ENCODE measurements around the gene ARHGAP24.

ARHGAP24 gene

DNA sequence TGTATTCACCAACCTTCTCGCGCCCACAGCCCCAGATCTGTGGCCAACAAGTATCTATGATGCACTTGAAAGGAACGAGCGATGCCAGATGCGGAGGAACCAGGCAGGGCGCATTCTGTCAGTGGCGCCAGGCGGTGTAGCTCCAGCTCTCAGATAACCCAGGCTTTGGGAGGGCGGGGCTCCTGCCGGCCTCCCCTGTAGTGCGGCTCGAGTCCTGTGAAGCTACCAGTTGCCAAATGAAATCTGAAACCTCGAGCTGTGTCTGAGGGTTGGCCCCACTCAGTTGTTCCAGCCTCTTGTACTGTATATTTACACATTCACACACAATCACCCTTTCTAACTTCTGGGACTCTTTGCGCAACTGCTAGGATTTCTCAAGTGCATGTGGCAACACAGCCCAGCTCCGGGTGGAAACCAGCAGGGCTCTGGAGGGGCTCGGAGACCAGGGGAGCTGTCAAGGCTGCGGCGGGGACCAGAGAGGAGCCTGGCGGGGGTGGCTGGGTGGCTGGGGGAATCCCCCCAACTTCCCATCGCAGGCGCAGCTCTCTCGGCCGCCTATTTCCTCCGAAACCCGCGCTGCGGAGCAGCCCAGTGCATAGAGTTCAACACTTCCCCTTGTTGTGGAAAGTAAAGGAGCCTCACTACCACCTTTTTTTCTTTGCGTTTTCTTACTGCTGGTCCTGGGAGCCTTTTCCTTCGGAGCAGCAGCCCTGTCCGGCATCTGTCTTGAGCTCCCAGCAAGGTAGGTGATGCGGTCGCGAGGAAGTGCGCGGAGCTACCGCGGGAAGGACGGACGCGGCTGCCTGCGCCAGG is at the start of gene ARHGAP24:
ARHGAP24 (plus strand) TSS at position 333 of the 813 bp plus-strand sequence.
- no peak for DNase-seq

DNA sequence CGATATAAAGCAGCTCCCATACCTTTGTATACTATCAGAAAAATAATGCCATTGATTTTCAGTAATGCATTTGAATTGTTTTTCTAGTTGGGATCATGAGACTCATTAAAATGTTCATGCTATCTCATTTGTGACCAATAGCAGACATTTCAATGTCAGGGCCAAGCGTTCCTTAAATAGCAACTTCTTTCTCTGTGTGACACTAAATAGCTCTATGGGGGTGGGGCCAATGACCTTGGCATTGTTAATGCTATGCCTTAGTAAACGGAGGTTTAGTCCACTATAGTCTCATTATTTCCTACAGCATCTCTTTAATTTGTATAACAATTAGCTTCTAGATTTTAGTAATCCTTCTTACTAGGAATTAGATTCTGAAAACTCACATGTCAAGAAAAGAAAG is 48.6 kb upstream of the ARHGAP24 start:
- no peak for DNase-seq

DNA sequence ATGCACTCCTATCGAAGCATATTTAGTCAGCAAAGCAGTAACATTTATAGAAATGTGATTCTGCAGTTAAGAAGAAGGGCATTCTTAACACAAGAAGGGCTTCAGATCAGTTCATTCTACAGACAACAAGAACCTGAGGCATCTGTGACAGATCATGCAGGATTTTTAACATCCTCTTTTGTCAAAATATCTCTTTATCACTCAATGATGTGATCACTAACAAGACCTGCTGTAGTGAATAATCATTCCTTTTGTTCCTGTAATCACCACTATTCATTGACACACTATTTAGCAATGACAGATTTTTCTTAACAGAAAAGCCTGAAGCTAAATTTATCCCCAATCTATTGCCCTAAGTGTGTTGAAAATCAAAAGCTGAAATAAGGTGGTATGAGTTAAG is 47.8 kb upstream of the ARHGAP24 start:
- DNase-seq, result no peak

DNA sequence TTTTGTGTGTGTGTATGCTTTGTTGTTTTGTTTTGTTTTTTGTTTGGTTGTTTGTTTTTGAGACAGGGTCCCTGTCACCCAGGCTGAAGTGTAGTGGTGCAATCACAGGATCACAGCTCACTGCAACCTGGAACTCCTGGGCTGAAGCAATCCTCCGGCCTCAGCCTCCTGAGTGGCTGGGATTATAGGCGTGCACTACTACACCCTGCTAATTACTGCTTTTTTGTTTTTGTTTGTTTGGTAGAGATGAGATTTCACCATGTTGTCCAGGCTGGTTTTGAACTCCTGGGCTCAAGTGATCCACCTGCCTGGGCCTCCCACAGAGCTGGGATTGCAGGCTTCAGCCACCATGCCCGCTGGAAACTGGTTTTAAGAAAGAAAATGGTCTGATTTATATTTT is 44.7 kb upstream of the ARHGAP24 start:
- no peak for DNase-seq

DNA sequence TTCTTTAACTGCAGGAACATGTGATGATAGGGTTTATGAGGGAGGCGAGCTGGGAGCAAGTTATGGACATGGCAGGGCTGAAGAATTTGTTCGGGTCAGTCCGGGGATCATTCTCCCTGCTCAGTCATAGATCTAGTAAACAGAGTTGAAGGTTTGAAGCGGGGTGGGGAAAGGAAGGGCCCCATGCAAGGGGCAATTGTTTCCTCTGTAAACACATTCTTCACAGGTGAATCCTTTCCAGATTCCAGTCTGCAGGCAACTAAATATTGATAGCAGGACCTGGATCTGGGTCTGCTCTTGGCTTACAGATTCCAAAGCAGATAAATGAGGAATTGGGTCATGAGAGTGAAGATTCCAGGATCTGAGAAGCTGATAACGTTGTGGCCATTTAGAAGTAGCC is 44.3 kb upstream of the ARHGAP24 start:
- DNase-seq, result no peak

DNA sequence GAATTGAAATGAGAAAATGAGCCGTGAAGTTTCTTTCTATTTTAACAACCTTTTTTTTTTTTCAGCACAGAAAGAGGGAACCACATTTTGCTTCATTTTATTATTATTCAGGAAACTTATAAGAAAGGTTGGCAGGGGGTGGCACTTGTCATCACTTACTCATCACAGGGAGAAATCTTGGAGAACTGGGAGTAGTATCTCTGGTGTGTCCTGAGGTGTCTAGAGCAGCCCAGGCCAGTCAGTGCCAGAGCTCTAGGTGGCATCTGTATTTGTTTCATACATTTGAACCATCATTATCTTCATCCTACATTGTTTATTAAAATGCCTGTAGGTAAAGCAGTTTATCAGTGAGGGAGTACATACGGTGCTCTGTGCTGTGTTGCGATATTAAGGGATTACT is 43.8 kb upstream of the ARHGAP24 start:
- DNase-seq, result no peak

DNA sequence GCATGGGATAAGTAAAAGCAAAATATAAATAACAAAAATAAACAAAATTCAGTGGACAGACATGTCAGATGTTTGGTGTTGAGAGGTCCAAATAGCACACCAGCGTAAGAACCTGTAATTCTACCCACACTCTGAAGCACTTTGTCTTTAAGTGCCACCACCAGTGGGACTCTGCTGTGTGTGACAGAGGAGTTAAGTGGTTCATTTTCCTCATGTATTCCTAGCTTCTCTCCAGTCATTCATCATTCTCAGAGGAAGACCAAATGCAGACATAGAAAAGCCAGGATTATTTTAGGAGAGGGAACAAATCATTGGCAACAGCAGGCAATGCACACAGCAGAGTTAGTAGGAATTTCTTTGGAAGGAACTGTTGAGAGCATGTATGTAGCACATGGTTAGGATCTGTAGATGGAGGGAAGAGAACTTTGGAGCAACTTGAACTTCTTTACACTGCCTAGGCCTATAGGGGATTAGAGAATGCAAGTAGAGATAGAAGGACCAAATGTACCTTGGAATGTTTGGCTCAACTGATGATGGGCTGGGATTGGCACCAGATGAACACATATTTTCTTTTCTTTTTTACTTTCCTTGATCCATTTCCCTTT is 43.0 kb upstream of the ARHGAP24 start:
- no peak for DNase-seq

DNA sequence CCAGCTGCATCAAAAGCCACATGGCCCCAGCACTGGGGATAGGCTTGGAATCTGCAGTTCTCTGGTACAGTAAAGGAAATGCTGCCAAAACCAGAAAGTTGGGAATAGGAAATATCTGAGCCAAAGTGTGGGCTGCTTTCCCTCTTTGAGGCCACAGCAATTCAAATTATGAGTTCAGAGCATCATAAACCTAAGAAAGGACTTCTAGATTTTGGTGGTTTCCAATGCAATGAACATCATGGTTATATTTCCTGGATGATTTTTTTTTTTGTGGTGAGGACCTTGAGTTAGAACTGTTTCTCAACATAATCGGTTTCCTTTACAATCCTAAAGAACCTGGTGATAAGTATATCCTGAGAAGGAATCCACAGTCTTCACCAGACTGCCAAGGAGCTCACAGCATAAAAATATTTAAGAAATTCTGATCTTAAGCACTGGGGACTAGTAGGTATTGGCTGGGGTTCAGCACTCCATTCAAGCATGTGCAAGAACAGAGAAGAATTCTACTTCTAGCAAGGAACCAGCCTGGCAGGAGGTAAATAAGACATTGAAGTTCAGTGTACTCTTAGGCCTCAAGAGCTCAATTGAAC is 29.8 kb upstream of the ARHGAP24 start:
- no peak for DNase-seq

DNA sequence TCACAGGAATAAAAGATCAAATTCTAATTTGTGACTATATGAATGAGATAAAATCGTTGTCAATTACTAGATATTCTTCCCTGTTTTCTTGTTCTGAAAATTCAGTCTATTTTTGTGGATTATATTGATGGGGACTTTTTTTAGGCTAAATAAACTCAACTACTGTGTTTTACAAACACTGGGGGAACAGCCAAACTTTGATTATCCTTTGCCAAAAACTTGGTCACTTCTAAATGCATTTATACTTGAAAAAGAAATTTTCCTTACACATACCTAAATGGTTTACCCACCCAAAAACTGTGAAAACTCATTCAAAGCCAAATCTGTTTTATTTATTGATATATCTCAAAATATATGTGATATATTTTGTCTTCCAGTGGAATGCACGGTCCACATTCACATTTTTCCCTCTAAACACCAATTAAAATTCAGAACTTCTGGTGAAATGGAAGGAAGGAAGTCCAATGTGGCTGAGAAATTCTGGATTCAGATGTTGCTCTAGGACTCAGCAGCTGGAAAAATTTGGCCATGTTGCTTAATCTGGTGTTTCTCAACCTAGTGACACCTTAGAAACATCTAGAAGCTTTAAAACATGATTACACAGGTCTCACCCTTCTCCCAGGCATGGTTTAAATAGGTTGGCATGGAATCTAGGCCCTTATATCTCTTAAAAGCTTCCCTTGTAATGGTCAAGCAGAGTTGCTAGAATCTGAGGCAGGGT is 28.6 kb upstream of the ARHGAP24 start:
- DNase-seq, result no peak

DNA sequence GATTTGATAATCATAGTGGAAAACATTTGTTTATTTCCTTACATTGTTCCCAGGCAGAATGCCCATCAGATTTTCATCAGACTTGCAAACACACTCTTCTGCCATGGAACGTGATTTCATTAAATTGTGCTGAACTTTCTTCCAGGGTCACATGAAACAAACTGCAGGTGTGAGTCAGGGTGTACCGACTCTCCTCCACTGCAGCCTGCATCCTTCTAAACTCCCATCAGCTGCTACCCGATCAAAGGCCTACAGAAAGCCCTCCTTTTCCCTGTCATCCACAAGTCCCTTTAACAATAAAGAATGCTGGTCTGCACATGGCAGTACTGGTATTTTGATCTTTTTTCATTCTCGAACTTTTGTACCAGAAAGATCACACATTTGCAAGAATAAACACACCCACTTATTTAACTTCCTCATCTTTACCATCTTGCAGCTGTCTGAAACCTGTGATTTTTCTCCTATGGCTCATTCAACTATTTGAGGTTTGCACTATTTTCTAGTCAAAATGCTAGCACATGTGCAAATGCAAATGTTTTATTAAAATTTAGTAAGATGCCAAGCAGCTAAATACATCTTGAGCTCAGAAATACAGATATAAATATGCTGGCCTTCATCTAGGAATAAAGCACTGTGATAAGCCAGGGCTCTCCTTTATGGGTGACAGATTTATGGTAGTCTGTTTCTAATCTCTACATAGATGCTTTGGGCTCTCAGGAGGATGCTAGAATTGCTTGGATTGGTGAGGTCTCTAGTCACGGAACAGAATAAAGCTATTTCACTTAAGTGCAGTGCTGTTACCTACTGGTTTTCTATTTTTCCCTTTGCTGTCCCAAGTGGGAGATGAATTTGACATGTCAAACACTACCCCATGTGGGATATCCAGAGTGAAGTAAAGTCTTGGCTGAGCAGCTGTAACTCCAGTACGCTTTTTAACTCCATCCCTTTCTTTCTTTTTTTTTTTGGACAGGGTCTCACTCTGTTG is 25.8 kb upstream of the ARHGAP24 start:
- no peak for DNase-seq

DNA sequence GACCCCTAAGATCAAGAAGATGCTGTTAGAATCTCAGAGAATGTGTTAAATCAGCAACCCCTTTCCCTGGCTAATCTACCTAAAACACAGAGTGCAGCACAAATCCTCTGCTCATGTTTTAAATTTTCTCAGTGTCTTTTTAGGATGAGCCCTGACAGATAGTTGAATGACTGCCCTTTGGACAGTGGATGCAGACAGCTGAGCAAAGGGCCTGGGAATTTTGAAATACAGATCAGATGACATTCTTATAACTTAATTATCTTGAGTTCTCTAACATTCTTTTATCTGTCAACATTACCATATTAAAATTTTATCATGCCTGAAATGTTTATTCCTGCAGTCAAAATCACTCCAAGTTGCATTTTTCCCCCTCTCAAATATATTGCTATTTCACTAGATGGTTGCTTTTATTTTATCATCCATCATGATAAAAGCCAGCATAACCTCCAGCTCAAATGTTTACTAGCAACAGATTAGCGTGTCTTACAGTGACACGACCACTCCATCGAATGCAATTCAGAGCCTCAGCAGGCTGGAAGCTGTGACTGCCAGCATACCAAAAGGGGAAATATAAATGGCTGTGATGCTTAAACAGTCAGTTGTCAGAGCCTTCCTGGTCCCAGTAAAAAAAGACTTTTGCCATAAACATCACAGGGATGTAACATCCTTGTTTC is 22.8 kb upstream of the ARHGAP24 start:
- DNase-seq, result no peak

DNA sequence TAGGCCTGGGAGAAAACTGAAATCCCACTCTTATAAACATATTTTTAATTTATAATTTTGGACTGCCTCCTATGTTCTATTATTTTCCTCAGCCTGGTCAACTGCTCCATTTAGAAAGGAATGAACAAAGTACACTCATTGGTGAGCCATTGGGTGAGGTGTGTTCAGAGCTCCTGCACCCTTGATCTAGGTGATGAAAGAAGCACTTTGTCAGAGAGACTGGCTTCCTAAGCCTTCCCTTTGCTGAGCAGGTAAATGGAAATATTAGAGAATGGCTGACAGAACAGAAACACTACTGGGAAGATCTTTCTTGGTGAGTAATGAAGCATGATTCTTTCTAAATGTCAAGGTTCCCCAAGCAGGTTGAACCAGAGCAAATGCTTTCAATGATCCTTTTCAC is 19.0 kb upstream of the ARHGAP24 start:
- DNase-seq, result no peak

DNA sequence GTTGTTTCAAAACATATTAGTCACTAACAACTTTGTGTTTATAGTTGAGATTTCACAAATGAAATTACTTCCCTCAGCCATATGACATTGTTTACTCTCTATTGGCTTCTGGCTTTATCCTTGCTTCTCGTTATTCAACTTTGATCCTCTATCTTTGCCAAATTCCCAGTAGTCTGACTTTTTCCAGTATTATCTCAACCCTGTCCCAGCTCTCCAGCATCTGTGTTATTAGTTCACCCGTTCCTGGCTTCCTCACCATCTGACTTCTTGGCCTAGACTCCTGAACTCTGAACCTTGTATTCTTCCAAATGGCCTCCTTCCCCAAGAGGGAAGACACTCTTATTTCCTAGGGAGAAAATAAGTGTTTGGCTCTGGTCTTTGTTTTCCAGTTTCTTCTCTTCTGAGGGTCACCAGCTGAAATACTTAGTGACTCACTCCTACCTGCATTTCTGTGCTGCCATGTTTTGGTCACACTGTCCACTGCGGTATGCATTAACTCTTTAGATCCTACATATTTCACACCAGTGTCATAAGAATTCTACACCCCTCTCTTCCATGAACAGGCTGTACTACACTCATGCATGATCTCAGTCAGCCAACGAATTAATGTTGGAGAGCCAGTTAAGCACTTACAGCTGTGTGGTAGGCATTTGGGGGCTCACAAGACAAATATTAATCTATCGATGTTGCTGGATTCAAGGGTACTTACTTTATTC is 17.0 kb upstream of the ARHGAP24 start:
- no peak for DNase-seq

DNA sequence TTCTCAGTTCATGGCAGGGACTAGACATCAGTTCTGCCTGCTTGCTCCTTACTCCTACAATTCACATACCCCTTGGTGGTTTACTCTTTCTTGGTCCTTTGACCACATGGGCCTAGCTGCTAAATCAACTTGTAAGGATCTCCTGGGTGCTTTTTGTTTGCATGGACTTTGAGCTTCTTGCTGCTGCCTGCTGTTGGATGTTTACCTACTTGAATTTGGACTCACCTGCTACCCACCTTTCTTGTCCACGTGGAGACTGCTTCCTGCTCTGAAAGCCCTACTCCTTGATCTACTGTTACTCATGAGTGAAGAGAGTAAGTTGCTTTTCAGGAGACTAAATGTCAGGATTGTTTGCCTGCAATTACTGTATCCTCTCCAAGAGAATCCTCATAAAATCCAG is 15.2 kb upstream of the ARHGAP24 start:
- DNase-seq, result no peak

DNA sequence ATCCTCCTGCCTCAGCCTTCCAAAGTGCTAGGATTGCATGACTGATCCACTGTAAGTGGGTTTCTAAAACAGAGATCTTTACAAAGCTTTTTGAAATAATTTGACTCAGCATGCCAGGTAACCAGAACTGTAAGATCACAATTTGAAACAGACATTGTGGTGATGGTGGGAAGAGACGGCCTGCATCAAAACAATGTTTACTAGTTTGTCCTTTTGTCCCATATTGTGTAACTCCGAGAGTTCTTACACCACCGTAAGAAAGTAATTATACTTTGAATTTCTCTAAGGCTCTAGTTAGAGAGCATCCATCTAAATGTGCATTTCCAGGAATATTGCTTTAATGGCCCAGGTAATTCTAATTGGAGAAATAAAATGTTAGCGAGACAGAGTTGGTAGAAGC is 594 bp upstream of the ARHGAP24 start:
- DNase-seq, result no peak

DNA sequence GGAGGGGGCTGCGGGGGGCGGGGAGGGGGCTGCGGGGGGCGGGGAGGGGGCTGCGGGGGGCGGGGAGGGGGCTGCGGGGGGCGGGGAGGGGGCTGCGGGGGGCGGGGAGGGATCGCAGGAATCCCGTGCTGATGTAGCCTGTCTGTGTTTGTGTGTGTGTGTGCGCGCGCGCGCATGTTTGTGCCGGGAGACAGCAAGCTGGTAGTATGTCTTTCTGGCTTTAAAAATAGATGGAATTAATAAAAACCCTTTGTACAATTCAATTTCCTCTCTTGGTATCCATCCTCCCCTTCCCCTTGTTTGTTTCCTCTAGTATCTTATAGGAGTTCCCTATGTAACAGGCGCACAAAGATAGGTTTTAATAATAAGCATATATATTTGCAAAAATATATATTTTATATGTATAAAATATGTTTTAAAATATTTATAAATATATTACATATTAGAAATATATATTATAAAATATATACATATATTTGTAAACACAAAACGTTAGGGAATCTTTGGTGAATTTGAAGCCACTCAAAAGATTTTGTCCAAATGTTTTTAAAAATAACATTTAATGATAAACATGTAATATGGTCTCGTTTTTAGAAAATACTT is 782 bp downstream of the ARHGAP24 start:
- no peak for DNase-seq

DNA sequence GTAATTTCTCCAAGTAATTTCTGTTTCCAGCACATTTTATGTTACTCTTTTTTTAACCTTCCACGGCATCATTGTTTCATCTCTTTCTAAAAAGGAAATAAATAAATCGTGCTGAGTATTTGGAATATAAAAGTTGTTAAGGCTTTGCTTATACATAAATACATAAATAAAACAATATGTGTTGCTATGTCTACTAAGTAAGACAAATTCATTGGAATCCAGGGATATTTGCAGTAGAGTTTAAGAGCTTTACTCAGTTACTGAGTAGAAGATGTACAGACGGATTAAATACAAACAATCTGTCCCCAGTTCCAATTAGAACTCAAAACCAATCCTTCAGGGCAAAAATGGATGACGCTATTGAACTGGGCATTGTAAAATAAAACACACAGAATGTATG is 1.4 kb downstream of the ARHGAP24 start:
- no peak for DNase-seq

DNA sequence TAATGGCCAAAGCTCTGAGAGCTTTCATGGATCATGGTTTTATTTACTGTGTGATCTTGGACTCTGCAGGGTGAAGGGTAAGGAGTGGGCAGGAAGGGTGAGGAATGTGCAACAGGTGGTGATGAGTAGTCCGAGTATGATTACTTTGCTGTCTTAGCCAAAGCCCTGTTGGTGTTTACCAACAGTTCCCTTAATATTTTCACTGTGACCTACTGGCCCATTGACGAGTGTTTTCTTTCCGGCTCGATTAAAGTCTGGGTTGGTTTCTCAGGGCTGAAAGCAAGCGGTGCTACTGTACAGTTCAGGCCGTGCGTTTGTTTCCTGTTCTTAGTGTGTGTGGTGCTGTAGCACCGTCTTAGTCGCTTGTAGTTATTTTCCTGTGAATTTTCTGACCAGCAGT is 2.6 kb downstream of the ARHGAP24 start:
- no peak for DNase-seq

DNA sequence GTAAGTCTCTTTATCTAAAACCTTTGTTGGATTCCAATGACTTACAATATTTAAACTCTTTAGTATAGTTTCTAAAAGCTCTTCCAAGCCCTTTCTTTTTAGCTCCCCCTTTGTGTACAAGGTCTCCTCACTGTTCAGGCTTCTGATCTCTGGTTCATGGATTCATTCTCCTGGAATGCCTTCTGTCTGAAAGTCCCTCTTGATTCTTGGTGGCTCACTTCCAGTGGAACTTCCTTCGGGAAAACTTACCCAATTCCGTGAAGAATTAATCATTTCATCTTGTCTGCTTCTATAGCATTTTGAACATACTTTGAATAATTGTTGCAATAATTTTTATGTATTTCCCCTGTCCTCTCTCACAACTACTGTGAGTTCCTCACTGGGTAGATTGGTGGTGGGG is 3.6 kb downstream of the ARHGAP24 start:
- no peak for DNase-seq

DNA sequence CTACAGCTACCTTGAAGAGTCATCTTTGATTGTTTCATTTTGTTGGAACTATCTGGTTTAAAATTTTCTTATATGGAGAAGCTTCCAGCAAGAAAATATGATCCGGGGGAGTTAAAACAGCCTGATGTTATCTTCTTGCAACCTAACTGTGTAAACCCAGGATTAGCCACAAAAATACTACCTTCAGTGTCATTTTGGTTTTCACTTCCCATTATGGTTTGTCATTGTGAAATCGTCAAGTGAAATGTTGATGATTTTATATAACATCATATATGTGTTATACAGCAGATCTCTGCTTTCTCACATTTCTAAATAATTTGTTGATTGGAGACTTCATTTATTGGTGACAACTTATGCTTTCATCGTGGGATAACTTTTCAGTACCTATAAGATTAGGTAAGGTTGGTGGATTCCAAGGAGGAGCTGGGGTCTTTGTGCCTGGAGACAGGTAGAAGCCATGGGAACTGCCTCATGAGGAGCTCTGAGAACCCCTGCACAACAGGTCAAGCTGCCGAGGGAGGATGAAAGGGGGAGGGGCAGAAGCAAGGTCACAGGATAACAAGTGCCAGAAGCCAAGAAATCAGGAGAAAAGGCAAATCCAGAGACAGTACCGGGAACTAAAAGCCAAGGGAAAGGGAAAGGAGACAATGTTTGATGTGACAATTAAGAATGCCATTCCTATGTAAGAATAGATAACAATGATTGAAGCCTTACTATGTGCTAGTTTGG is 7.2 kb downstream of the ARHGAP24 start:
- DNase-seq, result no peak

All from NCI-H1048 (cell line).